Hematopoietic multipotent progenitor cell treated with erythropoietin and hydrocortisone succinate and interleukin-3 and kit ligand, for 17 days (in vitro differentiated cells): Measurements from ENCODE around the gene LTBP1.
"Not testable (repeated sequence)": the region's sequence is repeated elsewhere in the genome, so short reads cannot be mapped to it uniquely, and the experiment has no call there.

ENCODE experiments used
- DNase-seq: peaks from one replicate; pipeline ENCODE4 v3.0.0-alpha.2; 2015; ENCODE audit warnings: low spot score

The LTBP1 gene

DNA sequence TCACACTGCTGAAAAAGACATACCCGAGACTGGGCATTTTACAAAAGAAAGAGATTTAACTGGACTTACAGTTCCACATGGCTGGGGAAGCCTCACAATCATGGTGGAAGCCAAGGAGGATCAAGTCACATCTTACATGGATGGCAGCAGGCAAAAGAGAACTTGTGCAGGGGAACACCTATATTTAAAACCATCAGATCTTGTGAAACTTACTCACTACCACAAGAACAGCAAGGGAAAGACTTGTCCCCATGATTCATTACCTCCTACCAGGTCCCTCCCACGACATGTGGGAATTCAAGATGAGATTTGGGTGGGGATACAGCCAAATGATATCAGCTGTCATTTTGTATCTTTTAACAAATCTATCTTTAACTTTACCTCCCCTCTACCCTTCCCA is 278.6 kb downstream of the LTBP1 start:
- DNase-seq: no peak

DNA sequence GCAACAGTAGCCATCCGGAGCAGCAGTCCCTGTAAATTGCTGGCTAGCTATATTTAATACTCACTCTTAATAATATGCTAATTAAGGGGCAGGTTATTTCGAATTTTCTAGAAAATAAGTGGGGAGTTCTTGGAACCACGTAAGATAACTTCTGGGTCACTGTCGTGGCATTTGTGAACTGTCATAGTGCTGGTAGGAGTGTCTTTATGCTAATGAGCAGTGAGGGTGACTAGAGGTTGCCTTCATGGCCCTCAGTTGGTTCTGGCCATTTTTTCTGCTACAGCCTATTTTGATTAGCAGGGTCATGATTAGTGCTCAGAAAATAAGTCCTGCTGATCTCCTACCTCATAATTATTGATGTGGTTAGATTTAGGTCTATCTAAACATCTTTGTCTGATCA is 279.8 kb downstream of the LTBP1 start:
- no peak for DNase-seq

DNA sequence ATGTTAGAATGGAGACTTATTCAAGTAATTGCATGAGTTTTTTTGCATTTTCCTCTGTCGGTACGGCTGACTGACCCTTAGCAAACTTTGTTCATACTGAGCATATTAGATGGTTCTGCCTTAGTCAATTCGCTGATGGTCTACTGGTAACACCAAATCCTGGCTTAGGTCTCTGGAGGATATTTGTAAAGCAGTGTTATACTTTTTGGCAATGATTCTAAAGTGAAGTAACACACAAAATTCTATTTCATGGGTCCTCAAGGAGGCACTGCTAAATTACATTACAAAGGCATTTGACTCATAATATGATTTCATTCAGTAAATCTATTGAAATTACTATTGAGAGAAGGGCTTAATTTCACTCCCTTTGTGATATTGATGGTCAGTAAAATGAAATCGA is 282.9 kb downstream of the LTBP1 start:
- no peak for DNase-seq

DNA sequence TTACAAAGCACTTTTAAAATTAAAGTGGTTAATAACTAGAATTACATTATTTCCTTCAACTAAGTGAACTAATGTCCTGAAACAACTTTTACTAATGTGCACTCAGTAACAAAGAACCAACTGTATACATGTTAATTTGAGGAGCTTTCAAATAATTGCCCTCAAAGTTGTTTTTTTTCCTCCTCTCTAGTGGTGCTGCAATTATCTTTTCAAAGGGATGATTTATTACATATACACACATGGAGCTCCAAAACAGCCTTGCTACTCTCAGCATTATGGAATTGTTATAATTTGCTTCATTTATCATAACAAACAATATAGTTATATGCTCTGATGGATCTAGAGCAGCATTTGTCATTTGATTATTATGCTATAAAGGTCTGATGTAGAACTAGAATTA is 283.4 kb downstream of the LTBP1 start:
- DNase-seq: no peak

DNA sequence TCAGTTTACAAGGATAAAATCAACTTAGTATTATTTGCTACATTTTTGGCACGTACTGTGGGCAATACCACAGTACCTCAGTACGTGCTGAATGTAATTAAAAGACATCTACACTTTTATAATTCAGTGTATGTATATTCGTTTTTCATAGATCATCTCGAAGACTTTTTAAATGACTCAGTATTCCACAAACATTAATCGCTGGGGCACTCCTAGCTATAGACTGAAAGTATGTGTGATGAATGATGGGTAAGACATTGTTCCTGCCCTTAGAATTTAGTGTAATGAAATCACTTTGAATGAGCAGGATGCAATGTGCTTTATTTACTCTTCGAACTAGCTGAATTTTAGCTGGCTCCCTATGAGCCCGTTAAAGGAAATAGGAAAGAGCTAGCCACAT is 284.1 kb downstream of the LTBP1 start:
- no peak for DNase-seq

DNA sequence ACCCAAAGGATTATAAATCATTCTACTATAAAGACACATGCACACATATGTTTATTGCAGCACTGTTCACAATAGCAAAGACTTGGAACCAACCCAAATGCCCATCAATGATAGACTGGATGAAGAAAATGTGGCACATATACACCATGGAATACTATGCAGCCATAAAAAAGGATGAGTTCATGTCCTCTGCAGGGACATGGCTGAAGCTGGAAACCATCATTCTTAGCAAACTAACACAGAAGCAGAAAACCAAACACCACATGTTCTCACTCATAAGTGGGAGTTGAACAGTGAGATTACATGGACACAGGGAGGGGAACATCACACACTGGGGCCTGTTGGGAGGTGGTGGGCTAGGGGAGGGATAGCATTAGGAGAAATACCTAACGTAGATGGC is 288.8 kb downstream of the LTBP1 start:
- not testable (repeated sequence) for DNase-seq

DNA sequence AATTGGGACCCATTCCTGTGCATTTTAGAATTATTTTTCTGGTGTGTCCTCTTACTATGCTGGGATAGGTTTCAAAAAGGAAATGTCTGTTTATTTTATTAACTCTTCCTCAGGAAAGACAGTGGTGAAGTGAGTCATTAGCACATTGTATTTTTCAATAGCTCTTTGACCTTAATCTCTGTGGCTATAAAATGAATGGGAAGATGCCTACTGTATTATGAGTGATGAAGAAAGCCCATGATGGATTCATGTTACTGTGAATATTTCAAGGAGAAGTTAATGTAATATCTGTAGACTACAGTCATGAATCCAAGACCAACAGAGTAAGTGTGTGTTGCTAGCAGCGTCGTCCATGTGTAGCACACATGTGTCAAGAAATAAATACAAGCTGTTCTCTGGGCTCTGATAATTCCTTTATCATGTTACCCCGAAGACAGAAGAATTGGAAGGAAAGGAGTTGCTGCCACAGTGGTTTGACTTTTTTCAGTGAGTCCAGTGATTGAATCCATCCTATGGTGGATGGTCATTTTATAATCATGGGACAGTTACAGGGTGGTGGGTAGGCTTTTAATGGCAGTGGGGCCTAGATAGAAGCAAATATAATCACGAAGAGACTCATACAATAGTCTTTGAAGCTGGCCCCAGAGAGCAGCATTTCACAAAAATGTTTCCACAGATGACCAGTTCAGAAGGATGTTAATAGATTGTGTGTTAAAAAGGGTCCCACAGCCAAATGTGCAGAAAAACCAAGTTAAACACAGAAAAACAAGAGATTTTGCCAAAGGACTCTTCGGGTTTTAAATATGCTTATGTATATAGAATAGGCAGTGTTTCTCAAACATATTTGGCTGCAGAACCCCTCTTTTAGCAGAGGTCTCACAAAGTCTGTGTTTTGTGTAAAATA is 290.0 kb downstream of the LTBP1 start:
- no peak for DNase-seq

DNA sequence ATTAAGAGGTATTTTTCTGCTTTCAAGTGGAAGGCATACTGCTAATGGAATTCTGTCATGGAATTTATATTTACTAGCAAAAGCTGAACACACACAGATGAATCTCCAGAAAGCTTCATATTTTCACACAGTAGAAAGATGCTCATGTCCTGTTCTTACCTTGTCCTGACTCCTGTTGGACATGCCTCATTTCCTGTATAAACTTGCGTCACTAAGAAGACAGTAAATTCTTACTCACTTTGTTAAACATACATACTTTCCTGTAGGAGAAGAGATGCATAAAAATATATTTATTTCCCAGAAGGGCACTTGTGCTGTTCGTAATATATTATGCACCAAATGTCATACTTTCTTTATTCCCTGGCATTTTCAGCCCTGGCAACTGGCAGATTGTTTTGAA is 291.4 kb downstream of the LTBP1 start:
- no peak for DNase-seq

DNA sequence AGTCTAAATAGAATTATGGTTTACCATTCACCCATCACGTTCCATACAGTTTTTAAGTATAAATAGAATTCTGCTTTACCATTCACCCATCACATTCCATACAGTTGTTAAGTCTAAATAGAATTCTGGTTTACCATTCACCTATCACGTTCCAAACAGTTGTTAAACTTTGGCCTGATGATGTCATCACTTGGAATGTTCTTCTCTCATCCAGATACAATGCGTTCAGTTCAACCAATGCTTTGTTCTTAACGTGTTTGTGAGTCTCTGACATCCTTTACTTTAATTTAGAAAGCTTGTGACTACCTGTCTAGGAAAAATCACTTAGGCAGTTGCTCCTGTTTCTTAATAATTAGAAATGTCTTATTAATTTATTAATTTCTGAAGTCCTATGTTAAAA is 293.4 kb downstream of the LTBP1 start:
- no peak for DNase-seq

DNA sequence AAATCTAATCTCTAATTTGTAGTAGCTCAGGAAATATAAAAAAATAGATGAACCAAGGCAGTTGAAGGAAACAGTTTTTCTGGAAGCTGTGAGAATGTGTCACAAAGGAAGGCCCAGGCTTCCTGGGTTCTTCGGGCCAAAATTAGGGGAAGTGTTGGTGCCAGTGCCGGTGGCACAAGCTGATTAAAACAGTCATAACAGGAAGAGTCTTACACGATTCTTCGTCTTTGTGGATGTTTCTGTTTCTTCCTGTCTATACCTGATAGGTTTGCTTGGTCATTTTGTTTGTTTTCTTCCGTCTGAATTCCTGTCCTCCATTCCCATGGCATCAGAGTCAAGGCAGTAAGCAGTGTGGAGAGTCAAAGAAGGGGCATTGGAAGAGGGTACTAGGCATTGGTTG is 294.3 kb downstream of the LTBP1 start:
- no peak for DNase-seq

DNA sequence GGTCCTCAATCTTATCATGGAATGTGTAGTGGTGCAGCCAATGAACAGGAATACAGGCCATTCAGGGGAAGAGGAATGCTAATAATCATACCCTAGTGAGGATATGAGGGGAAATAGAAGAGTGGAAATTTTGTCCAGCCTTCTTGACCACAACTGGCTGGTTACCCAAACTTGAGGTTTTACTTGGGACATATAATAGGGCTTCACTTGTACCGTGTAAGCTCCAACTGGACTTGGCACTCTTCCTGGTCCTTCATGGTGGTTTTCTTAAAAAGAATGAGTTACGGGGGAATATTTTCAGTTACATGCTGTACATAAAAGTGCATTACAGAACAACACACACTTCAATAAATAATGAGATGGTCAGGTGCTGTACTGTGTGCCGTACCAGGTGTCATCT is 294.8 kb downstream of the LTBP1 start:
- DNase-seq: no peak

DNA sequence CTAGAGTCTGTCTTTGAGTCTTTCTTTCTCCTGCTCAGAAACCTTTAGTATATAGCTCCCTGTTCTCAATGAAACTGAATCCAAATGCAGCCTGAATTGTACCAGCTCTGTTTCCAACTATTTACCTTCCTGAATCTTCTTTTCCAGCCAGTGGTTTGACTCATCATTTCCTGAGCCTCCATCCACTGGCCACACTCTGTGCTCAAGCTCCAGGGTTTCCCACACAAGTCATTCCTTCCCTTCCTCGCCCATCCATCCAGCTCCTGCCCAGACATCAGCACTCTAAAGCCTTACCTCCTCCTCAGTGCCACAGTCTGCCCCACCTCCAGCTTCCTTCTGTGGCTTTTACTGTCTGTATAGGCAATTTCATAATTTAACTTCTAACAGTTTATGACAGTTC is 296.1 kb downstream of the LTBP1 start:
- DNase-seq: no peak

DNA sequence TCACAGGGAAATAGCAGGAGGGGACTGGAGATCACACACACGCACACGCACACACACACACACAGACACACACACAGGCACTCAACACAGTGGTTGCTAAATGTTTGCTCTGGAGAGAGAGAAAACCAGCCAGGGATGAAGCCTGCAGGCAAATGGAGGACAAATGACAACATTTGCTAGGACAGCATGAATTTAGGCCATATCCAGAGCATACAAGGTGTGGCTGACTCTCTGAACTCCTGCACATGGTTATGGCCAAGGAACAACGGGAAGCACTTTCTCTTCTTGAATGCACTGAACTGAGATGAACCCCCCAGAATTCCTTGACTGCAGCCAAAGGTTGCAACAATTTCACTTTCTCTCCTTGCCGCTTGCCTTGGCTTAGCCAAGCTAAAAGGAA is 299.7 kb downstream of the LTBP1 start:
- DNase-seq: no peak

DNA sequence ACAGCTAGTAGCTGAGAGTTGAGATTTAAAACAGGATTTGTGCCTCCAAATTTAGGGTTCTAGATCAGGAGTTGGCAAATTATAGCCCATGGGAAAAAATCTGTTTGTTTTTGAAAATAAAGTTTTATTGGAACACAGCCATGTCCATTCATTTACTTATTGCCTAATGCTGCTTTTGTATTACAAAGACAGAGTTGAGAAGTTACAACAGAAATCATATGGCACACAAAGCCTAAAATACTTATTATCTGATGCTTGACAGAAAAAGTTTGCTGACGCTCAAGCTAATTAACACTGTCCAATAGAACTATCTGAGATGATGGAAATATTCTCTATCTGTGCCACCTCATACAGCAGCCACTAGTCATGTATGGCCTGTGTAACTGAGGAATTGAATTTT is 300.6 kb downstream of the LTBP1 start:
- DNase-seq: no peak

DNA sequence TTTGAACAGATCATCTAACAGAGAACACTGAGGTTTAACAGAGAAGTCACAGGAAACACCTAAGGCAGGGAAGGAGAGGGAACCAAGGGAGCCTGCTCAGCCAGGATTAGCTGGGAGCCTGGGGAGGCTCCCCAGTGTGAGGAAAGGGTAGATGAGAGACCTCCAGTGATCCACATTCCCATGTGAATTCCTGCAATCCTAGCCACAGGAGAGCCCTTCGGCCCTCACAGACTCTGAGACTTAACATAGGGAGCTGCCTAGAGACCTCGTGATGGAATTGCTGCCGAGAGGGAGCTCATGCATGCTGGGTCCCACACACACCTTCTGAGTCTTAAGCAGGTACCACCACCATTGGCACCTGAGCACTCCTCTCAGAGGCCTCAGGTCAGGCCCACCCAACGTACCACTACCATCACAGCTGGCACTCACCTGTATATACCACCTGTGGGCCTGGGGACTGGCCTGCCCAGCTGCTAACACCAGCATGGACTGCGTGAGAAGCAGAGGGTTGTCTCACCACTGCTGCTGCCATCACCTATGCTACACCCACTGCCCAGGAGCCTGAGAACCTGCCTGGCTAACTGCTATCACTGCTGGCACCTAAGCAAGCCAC is 303.8 kb downstream of the LTBP1 start:
- no peak for DNase-seq

DNA sequence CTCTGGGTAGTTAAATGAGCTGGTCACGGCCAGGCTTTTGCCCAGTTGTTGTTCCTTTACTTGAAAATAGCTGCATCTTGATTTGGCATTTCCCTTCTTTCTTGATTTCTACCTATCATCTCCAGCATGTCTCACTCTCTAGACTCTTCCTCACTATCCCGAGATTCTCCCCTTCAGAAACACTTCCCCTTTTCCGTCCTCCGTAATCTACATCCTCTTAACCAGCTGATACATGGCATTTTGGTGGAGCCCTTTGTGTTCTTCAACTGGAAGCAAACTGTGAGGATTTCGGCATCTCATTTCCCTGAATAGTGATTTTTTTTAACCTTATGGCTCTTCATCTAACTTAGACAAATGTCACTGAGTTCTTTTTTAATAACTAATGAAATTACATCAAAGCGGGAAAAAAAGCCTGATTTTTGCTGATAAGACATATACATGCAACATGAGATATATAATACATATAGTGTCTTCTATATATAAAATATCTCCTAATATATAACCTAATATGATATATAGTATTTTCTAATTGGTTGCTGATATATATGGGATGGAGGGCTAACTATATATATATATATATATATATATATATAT is 309.5 kb downstream of the LTBP1 start:
- DNase-seq: no peak

DNA sequence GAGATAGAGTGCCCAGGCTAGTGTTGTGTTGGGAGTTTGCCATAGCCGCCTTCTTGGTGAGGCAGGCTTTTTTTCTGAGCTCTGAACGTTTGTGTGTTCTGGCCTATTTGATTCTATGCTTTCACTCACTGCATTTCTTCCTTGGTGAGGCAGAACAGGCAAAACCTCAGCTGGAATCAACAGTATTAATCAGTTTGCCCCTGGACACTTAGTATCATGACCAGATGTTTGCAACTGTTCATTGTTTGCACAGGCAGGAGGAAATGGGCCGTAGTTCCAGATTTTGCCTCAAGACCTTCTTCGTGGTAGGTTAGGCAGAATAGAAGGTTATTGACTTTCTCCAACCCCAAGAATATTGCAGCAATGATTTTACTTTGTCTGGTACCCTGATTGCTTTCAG is 311.6 kb downstream of the LTBP1 start:
- DNase-seq: no peak

DNA sequence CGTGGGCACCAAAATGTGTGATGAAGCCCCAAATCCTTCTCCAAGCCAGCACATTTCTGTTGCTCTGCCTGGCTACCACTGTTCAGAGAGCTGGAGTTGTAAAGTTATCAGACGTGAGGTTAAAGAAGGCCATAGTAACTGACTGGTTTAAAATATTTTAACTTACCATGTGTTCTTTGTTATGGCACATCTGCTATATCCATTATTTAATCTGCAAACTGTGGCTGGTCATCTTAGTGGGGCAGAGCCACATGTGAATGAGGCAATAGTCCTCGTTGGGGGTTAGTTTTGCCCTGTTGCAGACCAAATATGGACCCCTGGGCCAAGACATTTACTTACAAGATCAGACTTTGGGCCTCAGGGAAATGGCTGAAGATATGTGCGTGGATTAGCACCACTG is 315.3 kb downstream of the LTBP1 start:
- no peak for DNase-seq

DNA sequence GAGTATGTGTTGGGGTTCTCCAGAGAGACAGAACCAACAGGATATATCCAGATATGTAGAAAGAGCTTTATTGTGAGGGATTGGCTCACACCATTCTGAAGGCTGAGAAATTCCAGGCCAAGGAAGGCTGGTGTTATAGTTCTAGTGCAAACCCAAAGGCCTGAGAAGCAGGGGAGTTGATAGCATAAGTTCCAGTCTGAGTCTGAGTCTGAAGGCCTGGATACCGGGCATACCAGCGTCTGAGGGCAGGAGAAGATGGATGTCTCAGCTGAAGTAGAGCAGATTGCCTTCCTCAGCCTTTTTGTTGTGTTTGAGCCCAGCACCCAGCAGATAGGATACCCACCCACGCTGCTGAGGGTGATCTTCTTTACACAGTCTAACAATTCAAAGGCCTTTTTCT is 318.0 kb downstream of the LTBP1 start:
- no peak for DNase-seq

DNA sequence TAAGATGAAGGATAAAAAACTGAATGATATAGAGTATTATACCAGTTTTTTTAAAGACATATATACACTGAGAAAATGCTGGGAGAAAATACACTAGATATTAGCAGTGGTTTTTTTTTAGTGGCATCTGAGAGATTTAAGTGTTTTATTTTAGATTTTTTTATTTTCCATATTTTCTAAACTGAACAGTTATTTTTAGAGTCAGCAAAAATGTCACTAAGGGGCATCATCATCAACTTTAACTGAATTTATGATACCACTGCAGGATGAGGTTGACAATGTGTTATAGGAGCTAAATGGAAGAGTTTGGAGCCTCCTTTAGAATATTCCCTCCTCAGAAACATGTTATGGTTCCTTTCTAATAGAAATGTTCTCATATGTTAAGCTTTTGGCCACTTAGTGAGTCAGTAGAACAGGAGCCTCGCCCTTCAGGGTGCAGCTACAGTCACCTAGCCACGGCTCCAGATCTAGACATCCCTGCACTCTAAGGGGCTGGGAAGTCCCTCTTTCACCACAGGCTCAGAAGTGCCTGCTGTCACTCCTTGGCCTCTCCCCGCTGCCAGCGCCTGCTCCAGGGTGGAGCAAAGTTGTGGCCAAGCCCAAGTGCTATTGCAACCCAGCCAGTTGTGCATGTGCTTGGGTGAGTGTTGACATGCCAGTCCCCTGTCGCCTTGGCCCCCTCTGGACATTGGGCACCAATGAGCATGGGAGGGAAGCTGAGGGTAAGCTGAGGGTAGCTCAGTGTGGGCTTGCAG is 319.0 kb downstream of the LTBP1 start:
- DNase-seq: no peak

DNA sequence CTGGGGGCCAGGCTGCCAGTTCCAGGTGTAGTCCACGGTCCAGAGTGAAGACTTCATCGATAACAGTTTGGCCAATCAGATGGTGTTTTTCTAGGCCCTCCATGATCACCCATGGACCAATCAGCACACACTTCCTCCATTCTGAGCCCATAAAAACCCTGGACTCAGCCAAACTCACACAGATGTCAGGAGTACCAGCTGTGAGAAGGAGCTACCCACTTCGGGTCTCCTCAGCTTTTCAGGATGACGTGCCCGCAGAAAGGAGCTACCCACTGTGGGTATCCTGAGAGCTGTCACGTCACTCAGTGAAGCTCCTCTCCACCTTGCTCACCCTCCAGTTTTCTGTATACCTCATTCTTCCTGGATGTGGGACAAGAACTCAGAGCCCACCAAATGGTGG is 319.7 kb downstream of the LTBP1 start:
- no peak for DNase-seq

DNA sequence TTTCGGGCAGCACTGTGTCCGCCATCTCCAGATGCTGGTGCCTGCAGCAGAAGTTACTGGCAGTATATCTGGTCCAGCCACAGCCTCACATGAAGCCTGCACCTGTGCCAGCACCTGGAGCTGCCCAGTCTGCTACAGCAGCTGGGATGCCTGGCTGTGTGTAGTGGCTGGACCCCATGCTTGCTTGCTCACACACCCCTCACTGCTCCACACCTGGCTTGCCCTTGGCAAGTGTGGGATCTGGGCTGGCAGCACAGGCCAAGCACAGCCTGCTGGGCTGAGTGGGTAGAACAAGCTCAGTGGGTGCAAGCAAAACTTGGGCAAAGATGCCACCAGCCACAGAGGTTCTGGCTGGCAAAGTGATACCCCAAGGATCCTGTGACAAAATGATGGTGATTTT is 320.3 kb downstream of the LTBP1 start:
- DNase-seq: no peak

DNA sequence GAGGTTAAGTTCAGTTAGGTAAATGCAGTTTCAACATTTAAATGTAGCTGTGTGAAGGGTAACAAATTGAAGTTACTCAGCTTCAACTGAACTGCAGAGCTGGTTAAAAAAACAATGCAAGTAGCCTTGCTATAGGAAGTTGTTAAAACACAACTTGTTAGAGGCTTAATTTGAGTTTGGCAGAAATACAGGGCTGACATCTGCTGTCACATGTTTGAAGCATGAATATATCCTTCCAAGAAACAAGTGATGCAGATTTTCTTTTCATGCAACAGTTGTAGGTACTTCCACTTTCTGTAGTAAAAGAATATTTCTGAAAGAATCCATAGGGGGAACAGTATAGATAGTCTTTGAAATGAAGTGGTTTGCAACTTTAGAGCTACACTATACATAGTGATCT is 321.0 kb downstream of the LTBP1 start:
- DNase-seq: no peak
